SU-DHL-6 (cell line): Measurements from ENCODE around the gene NCAPG2.

Source experiments
- H2AFZ ChIP-seq: fragments of 200-600 bp; sonication (generic); 2 replicates; pipeline ENCODE4 v1.6.1; 2014; ENCODE audit warnings: low read depth, mild to moderate bottlenecking, moderate library complexity, mixed read lengths, antibody characterized with exemption, low read length; ENCODE audit not compliant: severe bottlenecking
- H3F3A ChIP-seq: fragments of 200-600 bp; shearing (Covaris generic); 2 replicates; pipeline ENCODE4 v1.6.0; 2016; ENCODE audit warnings: antibody characterized with exemption, mild to moderate bottlenecking; ENCODE audit not compliant: insufficient read depth
- H3K27ac ChIP-seq: fragments of 200-600 bp; sonication (generic); 2 replicates; pipeline ENCODE4 v1.5.1; 2016; ENCODE audit warnings: low read depth, mild to moderate bottlenecking, low read length, moderate library complexity, mixed read lengths
- H3K27me3 ChIP-seq: fragments of 200-600 bp; sonication (generic), shearing (Covaris generic); 2 replicates; pipeline ENCODE4 v1.6.0; 2014; ENCODE audit warnings: mild to moderate bottlenecking, low read length
- H3K36me3 ChIP-seq: fragments of 200-600 bp; sonication (generic); 2 replicates; pipeline ENCODE4 v1.6.1; 2014; ENCODE audit warnings: mild to moderate bottlenecking, low read length, mixed read lengths
- H3K4me2 ChIP-seq: fragments of 300-600, 200-600 bp; shearing (Covaris generic), sonication (generic); 2 replicates; pipeline ENCODE4 v1.6.0; 2014; ENCODE audit warnings: low read length, low read depth, mild to moderate bottlenecking; ENCODE audit not compliant: poor library complexity, severe bottlenecking
- H3K4me3 ChIP-seq: fragments of 200-600 bp; sonication (generic); 2 replicates; pipeline ENCODE4 v1.5.1; 2014; ENCODE audit warnings: antibody characterized with exemption, low read length, mild to moderate bottlenecking, mixed read lengths; ENCODE audit not compliant: insufficient read depth, poor library complexity, severe bottlenecking
- H3K79me2 ChIP-seq: fragments of 200-600 bp; sonication (generic); 2 replicates; pipeline ENCODE4 v1.6.1; 2014; ENCODE audit warnings: mild to moderate bottlenecking, low read length, moderate library complexity; ENCODE audit not compliant: insufficient read depth
- H3K9ac ChIP-seq: fragments of 200-600 bp; sonication (generic); 2 replicates; pipeline ENCODE4 v1.7.0; 2014; ENCODE audit warnings: mild to moderate bottlenecking, low read length
- H3K9me2 ChIP-seq: fragments of 200-600 bp; sonication (generic); replicated peaks from 2 replicates; pipeline ENCODE4 v1.6.1; 2014; ENCODE audit warnings: low read length; ENCODE audit not compliant: insufficient read depth
- H3K9me3 ChIP-seq: fragments of 200-600 bp; sonication (generic); 2 replicates; pipeline ENCODE4 v1.6.1; 2014; ENCODE audit warnings: low read length, mixed read lengths; ENCODE audit not compliant: insufficient read depth
- H4K20me1 ChIP-seq: fragments of 200-600 bp; sonication (generic); 2 replicates; pipeline ENCODE4 v1.6.1; 2014; ENCODE audit warnings: low read depth, mild to moderate bottlenecking, antibody characterized with exemption, low read length, moderate library complexity, mixed read lengths
- CTCF ChIP-seq: fragments of 200-600 bp; sonication (generic); IDR thresholded peaks from one replicate; pipeline ENCODE4 v1.5.1; 2017; ENCODE audit warnings: antibody characterized with exemption, mild to moderate bottlenecking, low read length, moderate library complexity; ENCODE audit not compliant: insufficient read depth, poor library complexity, severe bottlenecking
- EZH2phosphoT487 ChIP-seq: fragments of 200-600 bp; sonication (generic), shearing (Covaris generic); conservative IDR thresholded peaks from 2 replicates; pipeline ENCODE4 v1.6.1; 2018; ENCODE audit warnings: mild to moderate bottlenecking, antibody characterized with exemption, low read length, moderate library complexity, mixed read lengths

The NCAPG2 gene

GRCh38 chr7:158585721-158586498, 118.7 kb downstream of the NCAPG2 start:
- Histone ChIP-seq H3K27ac (no peak overlapping the region), H3K79me2 (no peaks in the 10 kb centered on the region), H3K27me3 (no peaks in the 10 kb centered on the region), H3K9ac (no peak overlapping the region), H3K4me3 (no peak overlapping the region), H3K36me3 (no peaks in the 10 kb centered on the region), H3F3A (no peaks in the 10 kb centered on the region), H3K4me2 (no peak overlapping the region), H2AFZ (no peak overlapping the region), H3K9me2 (no peaks in the 10 kb centered on the region), H4K20me1 (no peaks in the 10 kb centered on the region), H3K9me3 (no peaks in the 10 kb centered on the region)
- TF ChIP-seq CTCF (no peak), EZH2phosphoT487 (no peak)

GRCh38 chr7:158584407-158584806, 120.2 kb downstream of the NCAPG2 start:
- H3K27ac ChIP-seq: no peak overlapping the region
- H3K4me3 ChIP-seq: no peak overlapping the region
- no peak overlapping the region for H3K4me2 ChIP-seq
- H3K9ac ChIP-seq: no peak overlapping the region
- no peak for TF ChIP-seq CTCF
- TF ChIP-seq EZH2phosphoT487: no peak
- peaks cover 3% of the 10 kb centered on the region; the same call in 1 of the 2 replicates for H3K9me3 ChIP-seq
- H3K79me2 ChIP-seq: no peaks in the 10 kb centered on the region
- H3K27me3 ChIP-seq: no peaks in the 10 kb centered on the region
- H2AFZ ChIP-seq: no peak overlapping the region
- no peaks in the 10 kb centered on the region for H3F3A ChIP-seq
- H4K20me1 ChIP-seq: no peaks in the 10 kb centered on the region
- H3K9me2 ChIP-seq: no peaks in the 10 kb centered on the region
- H3K36me3 ChIP-seq: no peaks in the 10 kb centered on the region

- H3K36me3 ChIP-seq: no peaks in the 10 kb centered on the region
- H3K27ac ChIP-seq: no peak overlapping the region
- no peak overlapping the region for H2AFZ ChIP-seq
- H3K27me3 ChIP-seq: no peaks in the 10 kb centered on the region
- H3K9me3 ChIP-seq: peaks cover 3% of the 10 kb centered on the region; the same call in 1 of the 2 replicates
- H4K20me1 ChIP-seq: no peaks in the 10 kb centered on the region
- no peaks in the 10 kb centered on the region for H3K79me2 ChIP-seq
- no peaks in the 10 kb centered on the region for H3F3A ChIP-seq
- no peak for TF ChIP-seq CTCF
- TF ChIP-seq EZH2phosphoT487: no peak
- no peak overlapping the region for H3K4me3 ChIP-seq
- no peak overlapping the region for H3K4me2 ChIP-seq
- no peaks in the 10 kb centered on the region for H3K9me2 ChIP-seq
- no peak overlapping the region for H3K9ac ChIP-seq
Measured at GRCh38 chr7:158583810-158584209, 120.8 kb downstream of the NCAPG2 start.
